K562 (cell line): Measurements from ENCODE around the gene MAP3K14. TPM values are rescaled to one million over a fixed set of nuclear protein-coding genes. Genes with fewer than 3 reads are reported as not detected.

Source experiments
- ATAC-seq: fragments of 200-7000 bp; cut with Tn5 transposase; 3 replicates; pipeline ENCODE4 v1.9.1; 2020; ENCODE audit warnings: moderate library complexity
- BruUV-seq: library from RNA; stranded (reverse); fragments of 400-500 nt; replicated peaks from 2 replicates; lab custom pipeline; 2021; lab: Mats Ljungman, UMichigan
- CTCF ChIA-PET: fragments of 300-600 bp; formaldehyde crosslinking; extraction: SDS; loops from one replicate; lab custom pipeline; 2021; ENCODE audit warnings: low intra/inter-chr PET ratio; lab: Yijun Ruan, JAX
- POLR2A ChIA-PET: fragments of 300-600, 350-650 bp; sonication (Branson Sonifier 250); formaldehyde crosslinking; extraction: SDS; loops from one replicate; lab custom pipeline; 2021; ENCODE audit warnings: antibody characterized with exemption, inconsistent platforms; lab: Yijun Ruan, JAX
- DNase-seq, 4 experiments: peaks; one replicate each; pipeline versions ENCODE4 v3.0.0 to v3.0.0-alpha.2; 2011 to 2018; ENCODE audit warnings: low spot score in 3 of 4, mixed read lengths in 3 of 4; ENCODE audit errors: extremely low read depth in 1 of 4
- FAIRE-seq: peaks from 2 replicates; lab custom pipeline; 2011; peaks lifted over from hg19 to GRCh38; lab: Jason Lieb, UNC
- H2AFZ ChIP-seq: 2 replicates; pipeline ENCODE4 v1.6.0; 2011; ENCODE audit warnings: low read depth, low read length, control low read depth, inconsistent platforms
- H3K27ac ChIP-seq: fragments of 200-600 bp; 3 replicates; pipeline ENCODE4 v1.8.0; 2011; ENCODE audit warnings: low read depth, mild to moderate bottlenecking, control low read depth, inconsistent platforms, low read length, moderate library complexity, mixed read lengths; ENCODE audit errors: extremely low read depth
- H3K27me3 ChIP-seq, 2 experiments: fragments of 300-600 bp in 1 of 2; 2 replicates in 1 of 2; 3 replicates in 1 of 2; pipeline versions ENCODE4 v1.6.0 to v1.8.0; 2011; ENCODE audit warnings: inconsistent platforms in 2 of 2, low read length in 2 of 2, mild to moderate bottlenecking in 1 of 2, mixed read lengths in 1 of 2, moderate library complexity in 1 of 2; ENCODE audit not compliant: control insufficient read depth in 2 of 2, insufficient read depth in 2 of 2
- H3K36me3 ChIP-seq: fragments of 300-600 bp; 3 replicates; pipeline ENCODE4 v1.8.0; 2011; ENCODE audit warnings: mild to moderate bottlenecking, low read length, inconsistent platforms; ENCODE audit not compliant: control insufficient read depth, insufficient read depth
- H3K4me1 ChIP-seq, 2 experiments: fragments of 200-600 bp in 1 of 2; replicated peaks in 1 of 2; 2 replicates in 1 of 2; 3 replicates in 1 of 2; pipeline versions ENCODE4 v1.5.1 to v1.8.0; 2011; ENCODE audit warnings: inconsistent platforms in 2 of 2, low read length in 2 of 2, mild to moderate bottlenecking in 1 of 2, mixed read lengths in 1 of 2, moderate library complexity in 1 of 2; ENCODE audit not compliant: control insufficient read depth in 2 of 2, insufficient read depth in 2 of 2
- H3K4me2 ChIP-seq: 2 replicates; pipeline ENCODE4 v1.6.1; 2011; ENCODE audit warnings: low read length, control low read depth, inconsistent platforms, mixed read lengths; ENCODE audit not compliant: insufficient read depth
- H3K4me3 ChIP-seq: fragments of 200-600 bp; sonication (generic), shearing (Covaris generic); 2 replicates; pipeline ENCODE4 v1.5.1; 2016; ENCODE audit warnings: control low read depth, inconsistent platforms
- H3K79me2 ChIP-seq: fragments of 200-600 bp; 3 replicates; pipeline ENCODE4 v1.8.0; 2011; ENCODE audit warnings: low read length, inconsistent platforms; ENCODE audit not compliant: control insufficient read depth, insufficient read depth
- H3K9ac ChIP-seq, 2 experiments: 2 replicates each; pipeline versions ENCODE4 v1.6.0 to v1.6.1; 2011; ENCODE audit warnings: low read depth in 2 of 2, low read length in 2 of 2, control low read depth in 1 of 2, inconsistent platforms in 1 of 2, mild to moderate bottlenecking in 1 of 2, mixed read lengths in 1 of 2; ENCODE audit not compliant: insufficient read depth in 1 of 2
- H3K9me1 ChIP-seq: one replicate; pipeline ENCODE4 v1.6.0; 2011; ENCODE audit warnings: inconsistent platforms, mild to moderate bottlenecking, low read length, moderate library complexity; ENCODE audit not compliant: control insufficient read depth, insufficient read depth
- H3K9me3 ChIP-seq: replicated peaks from 2 replicates; pipeline ENCODE4 v1.5.1; 2011; ENCODE audit warnings: low read depth, low read length, inconsistent platforms; ENCODE audit not compliant: control insufficient read depth, insufficient read depth
- H4K20me1 ChIP-seq: replicated peaks from 2 replicates; pipeline ENCODE4 v1.6.1; 2011; ENCODE audit warnings: low read length, inconsistent platforms, mixed read lengths; ENCODE audit not compliant: control insufficient read depth, insufficient read depth
- ETV6 ChIP-seq, 3 experiments: fragments of 150-350 bp in 1 of 3; sonication (generic) in 1 of 3; formaldehyde crosslinking in 1 of 3; IDR thresholded peaks; 2 replicates each; pipeline versions ENCODE4 v1.6.1 to v1.8.0; 2014 to 2022; ENCODE audit warnings: borderline replicate concordance in 2 of 3, low read depth in 2 of 3, antibody characterized with exemption in 1 of 3, low read length in 1 of 3, mild to moderate bottlenecking in 1 of 3, missing genetic modification reagents in 1 of 3
- FOXP4 ChIP-seq: sonication (generic); formaldehyde crosslinking; IDR thresholded peaks from 2 replicates; pipeline ENCODE4 v1.8.0; 2022; ENCODE audit warnings: mild to moderate bottlenecking, missing genetic modification reagents, borderline replicate concordance
- HNRNPLL ChIP-seq: fragments of 200-400 bp; formaldehyde crosslinking; IDR thresholded peaks from 2 replicates; pipeline ENCODE4 v1.6.1; 2017; ENCODE audit warnings: low read length, low read depth, mild to moderate bottlenecking; ENCODE audit not compliant: poor library complexity, severe bottlenecking
- JUN ChIP-seq, 2 experiments: sonication (generic) in 1 of 2; formaldehyde crosslinking in 1 of 2; IDR thresholded peaks; 2 replicates each; pipeline versions ENCODE4 v1.6.1 to v1.8.0; 2012 to 2022; ENCODE audit warnings: borderline replicate concordance in 2 of 2, mild to moderate bottlenecking in 2 of 2, improper control_type of control experiment in 1 of 2, low read depth in 1 of 2, low read length in 1 of 2, missing genetic modification reagents in 1 of 2
- RAD21 ChIP-seq, 2 experiments: fragments of 250-450 bp in 1 of 2; fragments of 450-650 bp in 1 of 2; sonication (Bioruptor Pico) in 1 of 2; formaldehyde crosslinking in 1 of 2; IDR thresholded peaks in 1 of 2; conservative IDR thresholded peaks in 1 of 2; 2 replicates each; pipeline versions ENCODE4 v1.4.0 to v1.8.0; 2020 to 2022; ENCODE audit warnings: mild to moderate bottlenecking in 2 of 2, moderate library complexity in 1 of 2
- RUNX1 ChIP-seq: sonication (generic); IDR thresholded peaks from 2 replicates; pipeline ENCODE4 v1.6.1; 2016; ENCODE audit warnings: antibody characterized with exemption, low read depth
- SIRT6 ChIP-seq: IDR thresholded peaks from one replicate; pipeline ENCODE4 v1.6.1; 2012; ENCODE audit warnings: low read depth, mild to moderate bottlenecking, control low read depth, inconsistent platforms, low read length, moderate library complexity
- TAF7 ChIP-seq: fragments of 450-650 bp; IDR thresholded peaks from 2 replicates; pipeline ENCODE4 v1.6.1; 2016; ENCODE audit warnings: missing genetic modification characterization, missing compliant biosample characterization
- TARDBP ChIP-seq: fragments of 450-650 bp; IDR thresholded peaks from 2 replicates; pipeline ENCODE4 v1.6.1; 2016
- USF2 ChIP-seq: sonication (generic); formaldehyde crosslinking; IDR thresholded peaks from 2 replicates; pipeline ENCODE4 v1.5.0; 2020; ENCODE audit warnings: missing genetic modification reagents
- ZFX ChIP-seq: sonication (generic); formaldehyde crosslinking; IDR thresholded peaks from 2 replicates; pipeline ENCODE4 v1.8.0; 2022; ENCODE audit warnings: mild to moderate bottlenecking, missing genetic modification reagents, moderate library complexity
- ZNF280A ChIP-seq: fragments of 450-650 bp; IDR thresholded peaks from 2 replicates; pipeline ENCODE4 v1.6.1; 2018; ENCODE audit warnings: mild to moderate bottlenecking, low read depth; ENCODE audit not compliant: partially characterized antibody
- WGBS: fragments of 100-300 bp; shearing (Covaris generic); methylation state at CpG from one replicate; pipeline ENCODE4 v1.1.6; 2016; ENCODE audit warnings: low coverage, mixed read lengths; ENCODE audit not compliant: insufficient coverage; ENCODE audit errors: missing lambda C conversion rate; 5-methylcytosine and 5-hydroxymethylcytosine counted together
- in situ Hi-C: fragments of 300-500 bp; cut with MboI; formaldehyde crosslinking; loops from 4 replicates; pipeline ENCODE4 v1.15.0; 2018; ENCODE audit warnings: inconsistent platforms, mixed read lengths
- intact Hi-C: fragments of 100-400 bp; cut with micrococcal nuclease; formaldehyde crosslinking; loops from 2 replicates; pipeline ENCODE4 v1.14.2; 2022
- polyA plus RNA-seq, 8 experiments: library from polyadenylated mRNA; depleted of rRNA in 4 of 8; stranded (reverse) in 5 of 8; unstranded in 3 of 8; fragments of >200 nt; fragmentation: Nextera tagmentation in 2 of 8; fragmentation: Illumina TruSeq in 1 of 8; extraction: Ambion mirVana in 2 of 8; extraction: Trizol in 1 of 8; gene quantifications; 2 replicates each; pipeline versions ENCODE4 v1.2.1 to v1.2.3, GENCODE V29; 2011 to 2014; ENCODE audit warnings: inconsistent platforms in 1 of 8, missing spikeins in 1 of 8
- total RNA-seq, 7 experiments: library from RNA; depleted of rRNA in 6 of 7; stranded (reverse); fragments of >200 nt in 6 of 7; fragmentation: Illumina TruSeq in 2 of 7; extraction: Trizol in 2 of 7; gene quantifications; 2 replicates each; pipeline versions ENCODE4 v1.2.1 to v1.2.3, GENCODE V29; 2011 to 2021; ENCODE audit warnings: low replicate concordance in 1 of 7

MAP3K14 gene
- total and polyA plus RNA-seq, 9 of the 15 experiments (the other 6 are each of a cell fraction or from before 2014, with no cell fraction given): 0.45 to 8.7 (median 3.2) TPM

- TF ChIP-seq JUN (IDR thresholded peaks at IDR 0.05; ENCODE audit: borderline replicate concordance, low read depth, low read length) (peak; percentile 37; the same call in 1 of the 2 replicates), JUN (CRISPR knock-in tag; IDR thresholded peaks at IDR 0.05; ENCODE audit: borderline replicate concordance) (no peak), ZFX (0 out of 2 replicates have a peak, but pooled peaks have one; percentile 24), HNRNPLL (peak; percentile 16), ETV6 (IDR thresholded peaks at IDR 0.05; ENCODE audit: borderline replicate concordance in 1 of 2, low read depth in 2 of 2, low read length in 1 of 2) (0 out of 4 replicates have a peak, but pooled peaks of 1 of the 2 experiments have one; percentile 26), ETV6 (CRISPR knock-in tag; IDR thresholded peaks at IDR 0.05; ENCODE audit: borderline replicate concordance) (no peak), SIRT6 (no peak)
These were observed 20.6 kb downstream of the MAP3K14 start (continued) for GRCh38 chr17:45296003-45296832.

GRCh38 chr17:45294506-45294905, 22.3 kb downstream of the MAP3K14 start:
- TF ChIP-seq TARDBP (no peak), USF2 (no peak), RUNX1 (no peak), FOXP4 (CRISPR knock-in tag) (no peak), ZNF280A (no peak), RAD21 (CRISPR knock-in tag; conservative IDR thresholded peaks at IDR 0.05 in 1 of 2, IDR thresholded peaks at IDR 0.05 in 1 of 2) (no peak), TAF7 (no peak)
- TF ChIP-seq, all 486 proteins: peak for 0
- ChIA-PET CTCF (no interaction called here), POLR2A (interaction anchor here (0.6 to 1.3 kb wide), 2 partner anchors 9 to 17 kb away, joined by 3 to 6 read pairs; no protein-coding TSS in a partner anchor)
- ATAC-seq: no peak
- H3K4me1 ChIP-seq: peaks cover 15 to 24% of the 10 kb centered on the region in 2 experiments
- no TSS peak for BruUV-seq
- in situ Hi-C loops: no loop called here
- H3K9me1 ChIP-seq: peaks cover 5% of the 10 kb centered on the region
- no peak for FAIRE-seq
- H3K4me3 ChIP-seq: no peak overlapping the region
- peaks cover 29% of the 10 kb centered on the region for H3K36me3 ChIP-seq
- no peak overlapping the region for H3K27ac ChIP-seq
- no peak overlapping the region for H3K9ac ChIP-seq
- H3K79me2 ChIP-seq: peaks cover 29% of the 10 kb centered on the region
- no peaks in the 10 kb centered on the region for H3K9me3 ChIP-seq
- intact Hi-C loops: no loop called here
- H3K27me3 ChIP-seq: no peaks in the 10 kb centered on the region
- H2AFZ ChIP-seq: no peak overlapping the region
- H3K4me2 ChIP-seq: no peak overlapping the region
- H4K20me1 ChIP-seq: peaks cover 39% of the 10 kb centered on the region
- 56% methylated on average over 3 of the region's 3 CpGs for WGBS
- DNase-seq: no peak
